Vagina (tissue), 2 donors: ENCODE results near the gene MARK3.

ENCODE experiments used
- CTCF ChIP-seq, 3 experiments: fragments of 450-650 bp in 2 of 3; fragments of 200-600 bp in 1 of 3; sonication (generic) in 1 of 3; IDR thresholded peaks; one replicate each; pipeline ENCODE4 v1.5.1; 2017 to 2019; ENCODE audit warnings: antibody characterized with exemption in 3 of 3, mild to moderate bottlenecking in 2 of 3, moderate library complexity in 2 of 3
- POLR2A ChIP-seq, 2 donors: fragments of 450-650 bp; IDR thresholded peaks; one replicate each; pipeline ENCODE4 v1.6.1; 2017; ENCODE audit warnings: antibody characterized with exemption in 2 of 2, mild to moderate bottlenecking in 2 of 2, moderate library complexity in 2 of 2
- POLR2AphosphoS5 ChIP-seq, 2 donors: sonication (generic); formaldehyde crosslinking; IDR thresholded peaks; one replicate each; pipeline ENCODE4 v1.9.0; 2017; ENCODE audit warnings: antibody characterized with exemption in 2 of 2, mild to moderate bottlenecking in 2 of 2, low read depth in 1 of 2; ENCODE audit not compliant: insufficient read depth in 1 of 2

DNA sequence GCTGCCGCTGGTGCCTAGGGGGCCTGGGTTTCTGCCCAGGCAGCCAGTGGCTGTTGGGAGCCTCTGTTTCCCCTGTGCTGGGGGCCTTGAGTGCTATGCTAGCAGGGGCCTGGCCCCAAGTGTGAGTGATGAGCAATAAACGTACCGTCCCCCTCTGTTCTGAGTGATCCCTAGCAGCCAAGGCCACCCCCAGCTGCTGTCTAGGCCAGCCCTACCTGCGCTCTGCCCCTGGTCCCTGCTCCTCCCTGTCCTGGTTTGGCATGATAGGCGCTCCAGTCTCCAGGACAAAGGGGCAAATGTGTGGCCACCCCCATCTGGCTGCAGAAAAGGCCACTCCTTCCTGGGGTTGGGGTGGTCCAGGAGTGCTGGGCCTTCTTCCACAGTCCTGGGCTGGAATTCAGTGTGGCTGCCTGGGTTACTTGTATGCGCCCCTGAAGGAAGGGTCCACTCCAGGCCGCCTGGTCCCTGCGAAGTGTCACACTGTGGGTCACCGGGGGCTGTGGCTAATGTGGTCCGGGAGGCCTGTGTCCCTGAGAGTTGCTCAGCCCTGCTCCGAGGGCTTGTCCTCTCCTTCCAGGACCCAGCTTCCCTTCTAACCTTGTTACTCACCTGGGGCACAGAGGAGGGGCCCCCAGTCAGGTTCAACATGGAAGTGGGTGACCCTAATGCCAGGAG is 150.8 kb downstream of the MARK3 start:
- no peak for TF ChIP-seq CTCF (IDR thresholded peaks at IDR 0.05)
- TF ChIP-seq POLR2A (IDR thresholded peaks at IDR 0.05) = no peak
- TF ChIP-seq POLR2AphosphoS5 (IDR thresholded peaks at IDR 0.05; ENCODE audit: insufficient read depth in 1 of 2, low read depth in 1 of 2) = no peak
